ENCODE data around the gene PRKAA1. TPM values are rescaled to one million over a fixed set of nuclear protein-coding genes. Genes with fewer than 3 reads are reported as not detected.

Gene PRKAA1
- polyA plus RNA-seq, 2 of the 4 experiments (the other 2 are of a cell fraction), result 51.5 to 107 TPM

- TF ChIP-seq HMGXB4 (CRISPR knock-in tag; IDR thresholded peaks at IDR 0.05; ENCODE audit: borderline replicate concordance) (no peak), MAFK (IDR thresholded peaks at IDR 0.05; ENCODE audit: partially characterized antibody) (no peak), ZFP36 (IDR thresholded peaks at IDR 0.05; ENCODE audit: borderline replicate concordance, partially characterized antibody) (no peak), MAZ (IDR thresholded peaks at IDR 0.05; ENCODE audit: borderline replicate concordance, low read depth, low read length) (no peak), JUN (IDR thresholded peaks at IDR 0.05) (peak in 1 of 2 experiments; percentile 41; a peak in 1 of 5 replicates), MAX (IDR thresholded peaks at IDR 0.05) (peak; percentile 99), HOXB5 (CRISPR knock-in tag; IDR thresholded peaks at IDR 0.05) (no peak), FOSL2 (IDR thresholded peaks at IDR 0.05) (no peak), FOSL2 (CRISPR knock-in tag; IDR thresholded peaks at IDR 0.05) (peak; percentile 54), RAD21 (conservative IDR thresholded peaks at IDR 0.05 in 1 of 2, IDR thresholded peaks at IDR 0.05 in 1 of 2) (peak; percentile 29 to 45; a peak in 4 of 5 replicates), CHD2 (IDR thresholded peaks at IDR 0.05; ENCODE audit: low read length, partially characterized antibody) (no peak), CBX8 (IDR thresholded peaks at IDR 0.05) (no peak), FOSB (CRISPR knock-in tag; IDR thresholded peaks at IDR 0.05) (no peak), SREBF2 (IDR thresholded peaks at IDR 0.05) (no peak), FOXS1 (CRISPR knock-in tag; IDR thresholded peaks at IDR 0.05) (no peak), CEBPB (IDR thresholded peaks at IDR 0.05) (no peak), ESRRA (IDR thresholded peaks at IDR 0.05; ENCODE audit: borderline replicate concordance, low read length) (0 out of 2 replicates have a peak, but pooled peaks have one; percentile 18), ZC3H11A (IDR thresholded peaks at IDR 0.05) (no peak), ELK1 (IDR thresholded peaks at IDR 0.05; ENCODE audit: low read depth, low read length) (no peak), NPAS2 (CRISPR knock-in tag; IDR thresholded peaks at IDR 0.05; ENCODE audit: borderline replicate concordance) (no peak), PHF8 (IDR thresholded peaks at IDR 0.05; ENCODE audit: borderline replicate concordance, low read depth) (peak; percentile 44; the same call in 1 of the 2 replicates), RFX5 (IDR thresholded peaks at IDR 0.05) (no peak)
- TF ChIP-seq, protein P1, sequence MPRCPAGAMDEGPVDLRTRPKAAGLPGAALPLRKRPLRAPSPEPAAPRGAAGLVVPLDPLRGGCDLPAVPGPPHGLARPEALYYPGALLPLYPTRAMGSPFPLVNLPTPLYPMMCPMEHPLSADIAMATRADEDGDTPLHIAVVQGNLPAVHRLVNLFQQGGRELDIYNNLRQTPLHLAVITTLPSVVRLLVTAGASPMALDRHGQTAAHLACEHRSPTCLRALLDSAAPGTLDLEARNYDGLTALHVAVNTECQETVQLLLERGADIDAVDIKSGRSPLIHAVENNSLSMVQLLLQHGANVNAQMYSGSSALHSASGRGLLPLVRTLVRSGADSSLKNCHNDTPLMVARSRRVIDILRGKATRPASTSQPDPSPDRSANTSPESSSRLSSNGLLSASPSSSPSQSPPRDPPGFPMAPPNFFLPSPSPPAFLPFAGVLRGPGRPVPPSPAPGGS (IDR thresholded peaks at IDR 0.05), result no peak
- TF ChIP-seq, protein P2, sequence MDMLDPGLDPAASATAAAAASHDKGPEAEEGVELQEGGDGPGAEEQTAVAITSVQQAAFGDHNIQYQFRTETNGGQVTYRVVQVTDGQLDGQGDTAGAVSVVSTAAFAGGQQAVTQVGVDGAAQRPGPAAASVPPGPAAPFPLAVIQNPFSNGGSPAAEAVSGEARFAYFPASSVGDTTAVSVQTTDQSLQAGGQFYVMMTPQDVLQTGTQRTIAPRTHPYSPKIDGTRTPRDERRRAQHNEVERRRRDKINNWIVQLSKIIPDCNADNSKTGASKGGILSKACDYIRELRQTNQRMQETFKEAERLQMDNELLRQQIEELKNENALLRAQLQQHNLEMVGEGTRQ (IDR thresholded peaks at IDR 0.05), result no peak
- TF ChIP-seq, protein P3, sequence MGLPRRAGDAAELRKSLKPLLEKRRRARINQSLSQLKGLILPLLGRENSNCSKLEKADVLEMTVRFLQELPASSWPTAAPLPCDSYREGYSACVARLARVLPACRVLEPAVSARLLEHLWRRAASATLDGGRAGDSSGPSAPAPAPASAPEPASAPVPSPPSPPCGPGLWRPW (IDR thresholded peaks at IDR 0.05), result no peak
Observed at GRCh38 chr5:40755407-40756365, 42.5 kb downstream of the PRKAA1 start, which contains the start of gene TTC33 (continued).

Measured in A549 (cell line).